ENCODE results near the gene CDH23.
A peak's percentile ranks its signal among the peaks of the same experiment; 100 is the strongest.

CDH23 gene

GRCh38 chr10:71763352-71764127 lies 366.8 kb downstream of the CDH23 start:
- H3K4me3 Mint-ChIP-seq, result no peak overlapping the region
- H3K27ac Mint-ChIP-seq, result peak overlapping the region; percentile 27

GRCh38 chr10:71765176-71765904 lies 368.6 kb downstream of the CDH23 start:
- Mint-ChIP-seq H3K9me3 (no peaks in the 10 kb centered on the region), H3K27me3 (ENCODE audit: low read depth) (no peaks in the 10 kb centered on the region), H3K4me3 (no peak overlapping the region), H3K4me1 (ENCODE audit: low read depth) (peaks cover 68% of the 10 kb centered on the region), H3K36me3 (ENCODE audit: low read depth) (peaks cover 41% of the 10 kb centered on the region), H3K27ac (peak overlapping the region; percentile 70)

More at GRCh38 chr10:71763352-71764127, 366.8 kb downstream of the CDH23 start:
- Mint-ChIP-seq H3K4me1 (ENCODE audit: low read depth) (peaks cover 58% of the 10 kb centered on the region), H3K9me3 (no peaks in the 10 kb centered on the region), H3K36me3 (ENCODE audit: low read depth) (peaks cover 34% of the 10 kb centered on the region), H3K27me3 (ENCODE audit: low read depth) (no peaks in the 10 kb centered on the region)

GRCh38 chr10:71765906-71766716 lies 369.4 kb downstream of the CDH23 start:
- Mint-ChIP-seq H3K9me3 (no peaks in the 10 kb centered on the region), H3K4me3 (no peak overlapping the region), H3K36me3 (ENCODE audit: low read depth) (peaks cover 37% of the 10 kb centered on the region), H3K27me3 (ENCODE audit: low read depth) (no peaks in the 10 kb centered on the region), H3K4me1 (ENCODE audit: low read depth) (peaks cover 67% of the 10 kb centered on the region), H3K27ac (peak overlapping the region; percentile 70)

- Mint-ChIP-seq H3K9me3 (no peaks in the 10 kb centered on the region), H3K36me3 (ENCODE audit: low read depth) (peaks cover 33% of the 10 kb centered on the region), H3K4me3 (no peak overlapping the region), H3K4me1 (ENCODE audit: low read depth) (peaks cover 69% of the 10 kb centered on the region), H3K27me3 (ENCODE audit: low read depth) (no peaks in the 10 kb centered on the region), H3K27ac (peak overlapping the region; percentile 70)
Observed at GRCh38 chr10:71766717-71767419, 370.1 kb downstream of the CDH23 start.

- Mint-ChIP-seq H3K36me3 (ENCODE audit: low read depth) (peaks cover 35% of the 10 kb centered on the region), H3K27me3 (ENCODE audit: low read depth) (no peaks in the 10 kb centered on the region), H3K4me3 (peak overlapping the region; percentile 60), H3K4me1 (ENCODE audit: low read depth) (peaks cover 69% of the 10 kb centered on the region), H3K27ac (peak overlapping the region; percentile 70), H3K9me3 (no peaks in the 10 kb centered on the region)
Observed at GRCh38 chr10:71767420-71768035, 370.8 kb downstream of the CDH23 start.

GRCh38 chr10:71769279-71769823 lies 372.6 kb downstream of the CDH23 start:
- Mint-ChIP-seq H3K9me3 (no peaks in the 10 kb centered on the region), H3K36me3 (ENCODE audit: low read depth) (peaks cover 30% of the 10 kb centered on the region), H3K4me1 (ENCODE audit: low read depth) (peaks cover 67% of the 10 kb centered on the region), H3K4me3 (peak overlapping the region; percentile 67), H3K27me3 (ENCODE audit: low read depth) (no peaks in the 10 kb centered on the region), H3K27ac (peak overlapping the region; percentile 93)

- Mint-ChIP-seq H3K27ac (peak overlapping the region; percentile 93), H3K36me3 (ENCODE audit: low read depth) (peaks cover 28% of the 10 kb centered on the region), H3K27me3 (ENCODE audit: low read depth) (no peaks in the 10 kb centered on the region), H3K4me3 (peak overlapping the region; percentile 96), H3K4me1 (ENCODE audit: low read depth) (peaks cover 62% of the 10 kb centered on the region), H3K9me3 (no peaks in the 10 kb centered on the region)
Observed at GRCh38 chr10:71770255-71770654, 373.5 kb downstream of the CDH23 start.

- peak overlapping the region; percentile 93 for H3K27ac Mint-ChIP-seq
- no peaks in the 10 kb centered on the region for H3K9me3 Mint-ChIP-seq
- H3K27me3 Mint-ChIP-seq (ENCODE audit: low read depth), result no peaks in the 10 kb centered on the region
- peaks cover 63% of the 10 kb centered on the region for H3K4me1 Mint-ChIP-seq (ENCODE audit: low read depth)
- H3K36me3 Mint-ChIP-seq (ENCODE audit: low read depth), result peaks cover 28% of the 10 kb centered on the region
- peak overlapping the region; percentile 96 for H3K4me3 Mint-ChIP-seq
Observed at GRCh38 chr10:71770789-71771188, 374.1 kb downstream of the CDH23 start.

- Mint-ChIP-seq H3K27me3 (ENCODE audit: low read depth) (no peaks in the 10 kb centered on the region), H3K4me3 (peak overlapping the region; percentile 96), H3K9me3 (no peaks in the 10 kb centered on the region), H3K4me1 (ENCODE audit: low read depth) (peaks cover 63% of the 10 kb centered on the region), H3K27ac (peak overlapping the region; percentile 93), H3K36me3 (ENCODE audit: low read depth) (peaks cover 28% of the 10 kb centered on the region)
Observed at GRCh38 chr10:71771204-71771603, 374.5 kb downstream of the CDH23 start.

GRCh38 chr10:71771821-71772617 lies 375.3 kb downstream of the CDH23 start:
- Mint-ChIP-seq H3K9me3 (no peaks in the 10 kb centered on the region), H3K27ac (peak overlapping the region; percentile 93), H3K36me3 (ENCODE audit: low read depth) (peaks cover 23% of the 10 kb centered on the region), H3K4me1 (ENCODE audit: low read depth) (peaks cover 64% of the 10 kb centered on the region), H3K4me3 (peak overlapping the region; percentile 96), H3K27me3 (ENCODE audit: low read depth) (no peaks in the 10 kb centered on the region)

- Mint-ChIP-seq H3K9me3 (peaks cover 4% of the 10 kb centered on the region), H3K4me1 (ENCODE audit: low read depth) (peaks cover 60% of the 10 kb centered on the region), H3K4me3 (peak overlapping the region; percentile 96), H3K27ac (peak overlapping the region; percentile 93), H3K27me3 (ENCODE audit: low read depth) (no peaks in the 10 kb centered on the region), H3K36me3 (ENCODE audit: low read depth) (peaks cover 18% of the 10 kb centered on the region)
Observed at GRCh38 chr10:71772832-71773220, 376.1 kb downstream of the CDH23 start.

- H3K27me3 Mint-ChIP-seq (ENCODE audit: low read depth), result no peaks in the 10 kb centered on the region
- H3K4me3 Mint-ChIP-seq, result peak within 1 kb of the TSS; percentile 96
- H3K27ac Mint-ChIP-seq, result peak within 1 kb of the TSS; percentile 93
- H3K36me3 Mint-ChIP-seq (ENCODE audit: low read depth), result peaks cover 18% of the 10 kb centered on the region
- H3K4me1 Mint-ChIP-seq (ENCODE audit: low read depth), result peaks cover 56% of the 10 kb centered on the region
- H3K9me3 Mint-ChIP-seq, result peaks cover 4% of the 10 kb centered on the region
Observed at GRCh38 chr10:71773221-71773971, 376.7 kb downstream of the CDH23 start, which contains the start of gene VSIR. VSIR (minus strand) TSS chr10:71773520; CDS start chr10:71773439, 81 bp downstream.

All from T-helper 1 cell treated with Interleukin-12 subunit alpha and Interleukin-12 subunit beta and Interleukin-4 antibody, amounts not matched to agents 30 μg/mL and 1 μg/mL, for 36 hours (primary cell).